Smooth muscle cell of the brain vasculature (primary cell): Measurements from ENCODE around the gene SCIN.
"Not testable (repeated sequence)": the region's sequence is repeated elsewhere in the genome, so short reads cannot be mapped to it uniquely, and the experiment has no call there.

Experiments
- DNase-seq: peaks from one replicate; pipeline ENCODE4 v3.0.0-alpha.2; 2012; ENCODE audit warnings: low read depth, low spot score

Gene SCIN

GRCh38 chr7:12647364-12648219, 77.1 kb downstream of the SCIN start:
- DNase-seq: no peak

- no peak for DNase-seq
Observed at GRCh38 chr7:12648704-12649261, 78.3 kb downstream of the SCIN start.

- DNase-seq: no peak
Observed at GRCh38 chr7:12649348-12649747, 78.8 kb downstream of the SCIN start.

- DNase-seq: no peak
Observed at GRCh38 chr7:12650080-12650479, 79.6 kb downstream of the SCIN start.

- no peak for DNase-seq
Observed at GRCh38 chr7:12653110-12653509, 82.6 kb downstream of the SCIN start.

GRCh38 chr7:12653518-12653917, 83.0 kb downstream of the SCIN start:
- no peak for DNase-seq

- no peak for DNase-seq
Observed at GRCh38 chr7:12655161-12655560, 84.6 kb downstream of the SCIN start.

- peak; percentile 60 for DNase-seq
Observed at GRCh38 chr7:12660423-12660822, 89.9 kb downstream of the SCIN start.

GRCh38 chr7:12660986-12661385, 90.5 kb downstream of the SCIN start:
- DNase-seq: not testable (repeated sequence)

GRCh38 chr7:12661581-12661980, 91.1 kb downstream of the SCIN start:
- no peak for DNase-seq

- DNase-seq: no peak
Observed at GRCh38 chr7:12670000-12670729, 99.6 kb downstream of the SCIN start.

GRCh38 chr7:12670743-12671520, 100.4 kb downstream of the SCIN start:
- DNase-seq: no peak

- DNase-seq: not testable (repeated sequence)
Observed at GRCh38 chr7:12673436-12673835, 102.9 kb downstream of the SCIN start.

GRCh38 chr7:12674053-12674452, 103.5 kb downstream of the SCIN start:
- no peak for DNase-seq

- DNase-seq: no peak
Observed at GRCh38 chr7:12674861-12675260, 104.3 kb downstream of the SCIN start.

- no peak for DNase-seq
Observed at GRCh38 chr7:12683678-12684585, 113.4 kb downstream of the SCIN start.

GRCh38 chr7:12684733-12685132, 114.2 kb downstream of the SCIN start:
- no peak for DNase-seq

GRCh38 chr7:12685550-12685949, 115.0 kb downstream of the SCIN start:
- no peak for DNase-seq

GRCh38 chr7:12686234-12686890, 115.8 kb downstream of the SCIN start:
- peak; percentile 57 for DNase-seq
